GM20000 (cell line): ENCODE data around the gene FNIP2.
"Not testable (repeated sequence)": the region's sequence is repeated elsewhere in the genome, so short reads cannot be mapped to it uniquely, and the experiment has no call there.

Experiments
- DNase-seq: peaks from one replicate; pipeline ENCODE4 v3.0.0; 2012; ENCODE audit warnings: low spot score
- TF ChIP-seq, protein P1 (sequence below): IDR thresholded peaks from 2 replicates; pipeline ENCODE4 v1.5.1; 2012; ENCODE audit warnings: mild to moderate bottlenecking, control low read depth; ENCODE audit errors: extremely low read depth, missing control alignments

FNIP2 gene

DNA sequence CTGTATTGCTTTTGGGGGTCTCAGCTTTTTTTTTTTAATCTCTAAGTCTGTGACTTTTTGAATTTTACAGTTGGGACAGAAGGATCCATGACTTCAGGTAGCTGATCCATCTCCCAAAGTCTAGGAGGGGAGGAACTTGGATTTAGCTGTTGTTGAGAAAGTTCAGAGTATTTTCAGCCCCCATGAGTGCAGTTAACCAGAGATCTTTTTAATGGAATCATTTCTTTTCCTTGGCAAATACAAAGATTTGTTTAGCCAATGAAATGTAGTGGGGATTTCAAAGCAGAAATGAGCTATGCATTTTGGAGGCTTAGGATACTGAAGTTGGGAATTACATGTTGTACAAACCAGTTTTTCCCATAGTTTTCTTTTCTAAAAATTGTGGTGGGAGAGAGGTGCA, 18.1 kb downstream of the FNIP2 start:
- DNase-seq: no peak
- TF ChIP-seq, protein P1, sequence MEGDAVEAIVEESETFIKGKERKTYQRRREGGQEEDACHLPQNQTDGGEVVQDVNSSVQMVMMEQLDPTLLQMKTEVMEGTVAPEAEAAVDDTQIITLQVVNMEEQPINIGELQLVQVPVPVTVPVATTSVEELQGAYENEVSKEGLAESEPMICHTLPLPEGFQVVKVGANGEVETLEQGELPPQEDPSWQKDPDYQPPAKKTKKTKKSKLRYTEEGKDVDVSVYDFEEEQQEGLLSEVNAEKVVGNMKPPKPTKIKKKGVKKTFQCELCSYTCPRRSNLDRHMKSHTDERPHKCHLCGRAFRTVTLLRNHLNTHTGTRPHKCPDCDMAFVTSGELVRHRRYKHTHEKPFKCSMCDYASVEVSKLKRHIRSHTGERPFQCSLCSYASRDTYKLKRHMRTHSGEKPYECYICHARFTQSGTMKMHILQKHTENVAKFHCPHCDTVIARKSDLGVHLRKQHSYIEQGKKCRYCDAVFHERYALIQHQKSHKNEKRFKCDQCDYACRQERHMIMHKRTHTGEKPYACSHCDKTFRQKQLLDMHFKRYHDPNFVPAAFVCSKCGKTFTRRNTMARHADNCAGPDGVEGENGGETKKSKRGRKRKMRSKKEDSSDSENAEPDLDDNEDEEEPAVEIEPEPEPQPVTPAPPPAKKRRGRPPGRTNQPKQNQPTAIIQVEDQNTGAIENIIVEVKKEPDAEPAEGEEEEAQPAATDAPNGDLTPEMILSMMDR: no peak

DNA sequence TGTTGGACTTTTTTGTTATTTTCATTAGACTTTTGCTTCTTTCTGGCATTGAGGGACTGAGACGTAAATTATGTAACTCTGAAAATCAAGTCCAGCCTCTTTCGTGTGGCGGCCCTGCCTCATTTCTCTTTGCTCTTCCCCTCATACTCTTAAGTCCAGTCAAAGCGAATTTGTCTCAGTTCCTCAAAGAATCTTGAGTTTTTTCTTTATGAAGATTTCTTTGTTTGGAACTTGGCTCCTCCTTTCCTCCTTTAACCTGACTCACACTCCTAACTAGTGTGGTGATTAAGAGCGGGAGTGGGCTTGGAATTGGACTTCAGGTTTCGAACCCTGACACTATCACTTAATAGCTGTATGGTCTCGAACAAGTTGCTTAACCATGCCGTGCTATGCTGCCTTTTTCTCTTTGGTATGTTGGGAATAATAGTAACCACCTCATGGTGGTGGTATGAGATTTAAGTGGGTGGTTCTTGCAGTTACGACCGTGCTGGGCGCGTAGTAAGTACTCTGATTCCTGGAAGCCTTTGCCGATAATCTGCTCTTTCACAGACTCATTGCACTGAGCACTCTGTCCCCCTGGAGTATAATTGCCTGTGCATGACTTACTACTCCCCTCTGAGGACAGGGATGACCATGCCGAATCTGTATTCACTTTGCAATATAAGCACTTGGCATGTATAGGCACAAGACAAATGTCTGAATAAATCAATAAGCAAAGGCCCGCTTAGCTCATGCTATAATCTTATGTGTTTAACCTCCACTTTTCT, 19.1 kb downstream of the FNIP2 start:
- TF ChIP-seq, protein P1: no peak
- DNase-seq: no peak

DNA sequence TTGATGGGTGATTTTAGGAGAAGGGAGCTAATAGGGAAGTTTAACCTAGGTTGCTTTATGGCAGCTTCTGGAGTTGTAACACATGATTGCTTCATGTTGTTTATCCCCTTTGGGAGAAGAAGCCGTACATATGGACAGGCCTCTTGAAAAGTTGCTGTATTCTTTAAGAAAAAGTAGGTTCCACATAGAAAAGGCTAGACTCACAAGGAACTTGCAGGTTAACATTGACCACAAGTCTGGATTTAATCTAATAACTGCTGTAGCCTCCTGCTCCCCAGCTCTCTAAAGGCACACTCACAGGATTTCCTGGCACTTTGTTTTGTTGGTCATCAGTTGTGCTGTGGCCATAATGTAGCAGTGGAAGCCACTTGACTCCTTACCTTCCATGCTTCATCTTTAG, 19.7 kb downstream of the FNIP2 start:
- TF ChIP-seq, protein P1: no peak

DNA sequence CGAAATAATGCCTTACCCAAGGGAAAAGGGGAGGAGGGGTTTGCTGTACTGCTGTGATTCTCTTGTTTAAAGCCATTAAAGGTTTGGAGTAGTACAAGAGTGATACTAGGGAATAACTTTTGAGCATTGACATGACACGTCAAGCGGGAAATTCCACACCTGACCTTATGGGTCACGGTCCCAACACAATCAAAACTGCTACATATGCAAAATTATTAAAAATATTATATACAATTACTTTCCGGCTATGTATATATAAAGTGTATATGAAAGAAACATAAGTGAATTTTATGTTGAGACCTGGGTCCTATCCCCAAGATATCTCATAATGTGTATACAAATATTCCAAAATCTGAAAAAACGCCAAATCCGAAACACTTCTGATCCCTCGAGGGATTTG, 21.0 kb downstream of the FNIP2 start:
- TF ChIP-seq, protein P1: no peak
- DNase-seq: no peak

More for the DNA sequence above, 19.7 kb downstream of the FNIP2 start:
- no peak for DNase-seq

DNA sequence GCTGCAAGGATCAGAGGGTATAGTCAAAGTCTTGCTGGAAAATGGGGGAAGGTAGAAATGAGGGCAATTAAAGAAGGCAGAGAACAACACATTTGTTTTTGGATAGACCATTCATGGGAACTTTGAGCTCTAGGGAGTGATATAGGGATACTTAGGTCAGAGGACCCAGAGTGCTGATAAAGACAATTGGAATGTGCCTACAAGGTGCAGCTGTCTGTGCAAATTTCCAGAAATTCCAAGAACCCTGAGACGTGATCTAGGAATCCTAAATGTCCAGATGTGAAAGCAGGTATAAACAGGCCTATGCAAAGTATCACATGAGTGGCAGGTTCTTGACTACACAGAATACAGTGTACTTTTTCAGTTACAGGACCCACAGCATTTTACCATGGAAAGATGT, 24.2 kb downstream of the FNIP2 start:
- TF ChIP-seq, protein P1: no peak
- DNase-seq: no peak

DNA sequence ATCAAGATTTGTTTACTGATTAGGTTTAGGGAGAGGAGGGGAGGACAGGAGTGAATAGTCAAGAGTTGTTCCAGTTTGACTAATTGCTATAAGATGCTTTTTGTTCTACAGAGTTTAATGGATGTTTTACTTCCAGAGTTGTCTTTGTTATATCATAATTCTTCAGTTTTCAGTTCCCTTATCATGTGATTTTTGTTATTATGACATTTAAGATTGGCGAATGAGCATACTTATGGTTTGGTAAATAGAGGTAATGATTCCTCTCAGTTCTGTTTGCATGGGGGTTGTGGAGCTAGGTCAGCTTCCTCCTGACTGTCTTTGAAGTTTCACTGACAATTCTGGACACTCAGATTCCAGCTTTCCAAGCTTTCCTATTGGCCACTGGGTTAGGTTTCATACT, 24.6 kb downstream of the FNIP2 start:
- not testable (repeated sequence) for DNase-seq

DNA sequence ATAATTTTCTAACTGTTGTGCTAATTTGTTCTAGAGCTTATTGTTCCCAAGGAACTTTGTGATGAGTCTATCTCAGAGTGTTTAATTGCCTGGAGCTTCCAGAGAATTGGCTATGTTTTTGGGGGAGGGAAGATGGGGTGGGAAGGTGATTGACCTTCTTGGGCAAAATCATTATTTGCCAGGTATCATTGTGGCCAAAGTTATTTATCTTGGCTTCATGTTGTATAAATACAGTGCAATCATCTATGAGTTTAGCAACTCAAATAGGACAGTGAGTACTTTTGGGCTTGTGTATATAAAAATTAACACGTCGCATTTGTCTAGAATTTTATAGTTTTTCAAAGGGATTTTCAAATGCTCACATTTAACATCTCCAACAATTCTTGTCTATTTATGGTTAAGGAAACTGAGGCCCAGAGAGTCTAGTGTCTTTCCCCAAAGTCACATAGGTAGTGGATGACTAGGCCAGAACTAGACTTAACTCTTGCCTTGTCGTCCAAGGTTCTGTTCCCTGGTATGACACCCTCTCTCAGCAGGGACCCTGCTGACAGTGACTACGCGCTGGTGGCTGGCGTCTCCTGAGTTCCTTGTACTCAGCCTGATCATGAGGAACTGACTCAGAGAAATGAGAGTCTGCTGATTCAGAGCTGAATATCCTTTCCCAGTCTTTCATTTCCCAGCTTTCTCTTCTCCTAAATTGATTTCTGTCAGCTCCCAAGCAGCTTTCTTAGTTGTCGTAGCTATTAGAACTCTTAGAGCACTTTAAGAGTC, 27.7 kb downstream of the FNIP2 start:
- no peak for DNase-seq

More for the DNA sequence above, 27.7 kb downstream of the FNIP2 start:
- TF ChIP-seq, protein P1: no peak
